HG03439 (cell line): Measurements from ENCODE around the gene HCRT.
"Not testable (repeated sequence)": the region's sequence is repeated elsewhere in the genome, so short reads cannot be mapped to it uniquely, and the experiment has no call there.

Experiments
- ATAC-seq: cut with Tn5 transposase; IDR thresholded peaks from one replicate; pipeline ENCODE4 v1.9.1; 2021; ENCODE audit warnings: mild to moderate bottlenecking, moderate library complexity; ENCODE audit not compliant: unreplicated experiment

Gene HCRT

GRCh38 chr17:42198897-42199296 lies 13.6 kb upstream of the HCRT start:
- no peak for ATAC-seq

- no peak for ATAC-seq
Measured at GRCh38 chr17:42197564-42198156, 12.4 kb upstream of the HCRT start.

- ATAC-seq, result peak; percentile 80
Measured at GRCh38 chr17:42193969-42194899, 9.0 kb upstream of the HCRT start, which contains the start of gene GHDC. TSS of gene GHDC (minus strand) at chr17:42194494. CDS start at chr17:42193581, 913 bp downstream.

GRCh38 chr17:42193216-42193968 lies 8.1 kb upstream of the HCRT start:
- ATAC-seq, result no peak

- no peak for ATAC-seq
Measured at GRCh38 chr17:42192189-42193126, 7.2 kb upstream of the HCRT start.

GRCh38 chr17:42191275-42191608 lies 6.0 kb upstream of the HCRT start:
- ATAC-seq, result no peak

- no peak for ATAC-seq
Measured at GRCh38 chr17:42190491-42191274, 5.4 kb upstream of the HCRT start.

GRCh38 chr17:42189651-42189965 lies 4.4 kb upstream of the HCRT start:
- no peak for ATAC-seq

- ATAC-seq, result no peak
Measured at GRCh38 chr17:42188749-42189650, 3.7 kb upstream of the HCRT start.

- no peak for ATAC-seq
Measured at GRCh38 chr17:42187833-42188232, 2.6 kb upstream of the HCRT start.

- not testable (repeated sequence) for ATAC-seq
Measured at GRCh38 chr17:42186191-42186590, 939 bp upstream of the HCRT start.

GRCh38 chr17:42185621-42185930 lies 324 bp upstream of the HCRT start:
- no peak for ATAC-seq

- peak; percentile 61 for ATAC-seq
Measured at GRCh38 chr17:42183741-42184711, 1.2 kb downstream of the HCRT start.

- ATAC-seq, result no peak
Measured at GRCh38 chr17:42182927-42183734, 2.1 kb downstream of the HCRT start.

GRCh38 chr17:42181851-42182207 lies 3.4 kb downstream of the HCRT start:
- ATAC-seq, result no peak

- ATAC-seq, result peak; percentile 50
Measured at GRCh38 chr17:42180922-42181850, 4.1 kb downstream of the HCRT start, which contains the start of gene KCNH4. TSS of gene KCNH4 (minus strand) at chr17:42181142. CDS start at chr17:42180945, 197 bp downstream.
